Measurements from ENCODE around the gene RUVBL1. TPM values are rescaled to one million over a fixed set of nuclear protein-coding genes. Genes with fewer than 3 reads are reported as not detected.
A peak's percentile ranks its signal among the peaks of the same experiment; 100 is the strongest.

RUVBL1 gene
- total RNA-seq, 4 donors from 2014 or later, result 14.4 to 21.2 (median 19.8) TPM

GRCh38 chr3:128051837-128052594 is 71.6 kb downstream of the RUVBL1 start, which contains the start of gene SEC61A1:
TSS of gene SEC61A1 (plus strand) at chr3:128052437. CDS start at chr3:128052553, 116 bp downstream.
- 0 to 1% methylated on average over 29 to 71 of the region's 90 CpGs for WGBS, 2 donors
- peak within 1 kb of the TSS; percentile 95 for H3K4me3 ChIP-seq (ENCODE audit: low read depth, poor library complexity, severe bottlenecking)
- peak; percentile 91 to 99 for DNase-seq (ENCODE audit: low spot score in 2 of 2)
- intact Hi-C loops (cut with DNase I; ENCODE audit: low total_unique reads), result no loop called here
- TF ChIP-seq, protein P1, sequence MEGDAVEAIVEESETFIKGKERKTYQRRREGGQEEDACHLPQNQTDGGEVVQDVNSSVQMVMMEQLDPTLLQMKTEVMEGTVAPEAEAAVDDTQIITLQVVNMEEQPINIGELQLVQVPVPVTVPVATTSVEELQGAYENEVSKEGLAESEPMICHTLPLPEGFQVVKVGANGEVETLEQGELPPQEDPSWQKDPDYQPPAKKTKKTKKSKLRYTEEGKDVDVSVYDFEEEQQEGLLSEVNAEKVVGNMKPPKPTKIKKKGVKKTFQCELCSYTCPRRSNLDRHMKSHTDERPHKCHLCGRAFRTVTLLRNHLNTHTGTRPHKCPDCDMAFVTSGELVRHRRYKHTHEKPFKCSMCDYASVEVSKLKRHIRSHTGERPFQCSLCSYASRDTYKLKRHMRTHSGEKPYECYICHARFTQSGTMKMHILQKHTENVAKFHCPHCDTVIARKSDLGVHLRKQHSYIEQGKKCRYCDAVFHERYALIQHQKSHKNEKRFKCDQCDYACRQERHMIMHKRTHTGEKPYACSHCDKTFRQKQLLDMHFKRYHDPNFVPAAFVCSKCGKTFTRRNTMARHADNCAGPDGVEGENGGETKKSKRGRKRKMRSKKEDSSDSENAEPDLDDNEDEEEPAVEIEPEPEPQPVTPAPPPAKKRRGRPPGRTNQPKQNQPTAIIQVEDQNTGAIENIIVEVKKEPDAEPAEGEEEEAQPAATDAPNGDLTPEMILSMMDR (IDR thresholded peaks at IDR 0.05), result no peak
- peak in 1 of 2 donors; percentile 44 for TF ChIP-seq POLR2A (IDR thresholded peaks at IDR 0.05)

DNA sequence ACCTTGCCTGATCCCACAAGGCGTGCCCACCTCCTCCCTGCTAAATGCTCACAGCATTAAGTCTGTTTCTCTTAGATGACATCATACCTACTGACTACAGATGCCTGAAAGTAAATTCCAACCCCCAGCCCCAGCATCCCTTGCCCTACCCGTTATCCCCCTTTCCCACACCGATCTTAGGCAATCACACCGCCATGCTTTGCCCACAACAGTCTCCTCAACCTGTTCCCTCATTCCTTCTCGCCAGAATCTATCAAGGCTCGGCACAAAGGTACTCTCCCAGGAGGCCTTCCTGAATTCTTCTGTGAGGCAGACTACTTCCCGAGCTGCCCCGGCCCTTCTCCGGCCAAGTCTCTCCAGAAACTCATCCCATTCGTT is 72.2 kb downstream of the RUVBL1 start:
- WGBS, 2 donors, result 9 to 11% methylated on average over 10 of the region's 10 CpGs
- H3K4me3 ChIP-seq (ENCODE audit: low read depth, poor library complexity, severe bottlenecking), result peak overlapping the region; percentile 84
- no peak for DNase-seq (ENCODE audit: low spot score in 2 of 2)
- intact Hi-C loops (cut with DNase I; ENCODE audit: low total_unique reads), result no loop called here
- TF ChIP-seq POLR2A (IDR thresholded peaks at IDR 0.05), result no peak
- TF ChIP-seq, protein P1 (IDR thresholded peaks at IDR 0.05), result no peak

GRCh38 chr3:128050597-128050996 is 73.0 kb downstream of the RUVBL1 start:
- WGBS, 2 donors, result 64% methylated on average over 3 of the region's 3 CpGs
- no peak for DNase-seq (ENCODE audit: low spot score in 2 of 2)
- intact Hi-C loops (cut with DNase I; ENCODE audit: low total_unique reads), result no loop called here
- TF ChIP-seq, protein P1 (IDR thresholded peaks at IDR 0.05), result no peak
- no peak for TF ChIP-seq POLR2A (IDR thresholded peaks at IDR 0.05)
- H3K4me3 ChIP-seq (ENCODE audit: low read depth, poor library complexity, severe bottlenecking), result no peak overlapping the region

DNA sequence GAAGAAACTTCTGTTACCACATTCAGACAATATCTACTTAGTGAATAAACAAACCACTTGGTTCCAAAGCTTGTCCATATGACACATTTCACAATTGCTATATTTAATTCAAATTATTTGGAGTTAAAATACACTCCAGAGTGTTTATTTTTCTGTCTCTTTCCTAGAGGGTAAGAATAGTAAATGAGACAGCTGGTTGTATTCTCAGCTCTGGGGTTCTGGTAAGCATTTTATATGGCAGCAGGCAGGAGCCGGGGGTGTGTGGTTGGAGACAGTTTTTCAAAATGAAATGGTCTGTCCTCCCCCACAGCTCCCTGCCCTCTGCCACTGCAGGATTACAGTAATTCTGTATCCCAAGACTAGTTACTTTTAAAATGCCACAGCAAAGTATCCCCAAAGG is 82.3 kb downstream of the RUVBL1 start:
- no peak for DNase-seq (ENCODE audit: low spot score in 2 of 2)
- no peak for TF ChIP-seq POLR2A (IDR thresholded peaks at IDR 0.05)
- TF ChIP-seq, protein P1 (IDR thresholded peaks at IDR 0.05), result no peak
- intact Hi-C loops (cut with DNase I; ENCODE audit: low total_unique reads), result no loop called here
- WGBS, 2 donors, result 75% methylated on average over 1 of the region's 1 CpG
- no peak overlapping the region for H3K4me3 ChIP-seq (ENCODE audit: low read depth, poor library complexity, severe bottlenecking)

DNA sequence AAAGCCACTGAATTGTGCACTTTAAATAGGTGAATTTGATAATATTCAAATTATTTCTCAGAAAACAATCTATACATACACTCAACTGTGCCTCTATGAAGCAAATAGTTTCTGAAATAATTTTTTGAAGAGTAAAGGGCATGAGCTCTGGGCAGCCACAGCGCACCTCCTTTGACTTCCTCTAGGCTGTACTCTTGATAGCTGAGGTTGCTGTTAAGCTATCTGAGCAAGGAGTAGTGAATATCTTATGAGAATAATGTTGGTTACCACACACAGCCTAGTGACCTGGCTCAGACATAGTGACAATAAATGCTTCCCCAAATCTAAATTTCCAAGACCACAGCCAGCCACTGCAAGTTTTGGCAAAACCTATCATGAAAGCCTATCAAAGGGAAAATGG is 83.0 kb downstream of the RUVBL1 start:
- TF ChIP-seq, protein P1 (IDR thresholded peaks at IDR 0.05), result no peak
- no peak for TF ChIP-seq POLR2A (IDR thresholded peaks at IDR 0.05)
- no peak for DNase-seq (ENCODE audit: low spot score in 2 of 2)
- intact Hi-C loops (cut with DNase I; ENCODE audit: low total_unique reads), result no loop called here
- whole genome bisulfite sequencing, 2 donors, result 87 to 89% methylated on average over 1 of the region's 1 CpG
- H3K4me3 ChIP-seq (ENCODE audit: low read depth, poor library complexity, severe bottlenecking), result no peak overlapping the region

Data from lower leg skin (tissue), 4 donors.